Anterior cingulate cortex (tissue), 58 donors: ENCODE measurements around the gene DEUP1.

Experiments used
- DNase-seq, 58 donors: peaks; one replicate each; lab custom pipeline; 2025; lab: John Stamatoyannopoulos, UW

The DEUP1 gene

GRCh38 chr11:93474123-93474522 is 143.6 kb downstream of the DEUP1 start:
- no peak for DNase-seq

DNA sequence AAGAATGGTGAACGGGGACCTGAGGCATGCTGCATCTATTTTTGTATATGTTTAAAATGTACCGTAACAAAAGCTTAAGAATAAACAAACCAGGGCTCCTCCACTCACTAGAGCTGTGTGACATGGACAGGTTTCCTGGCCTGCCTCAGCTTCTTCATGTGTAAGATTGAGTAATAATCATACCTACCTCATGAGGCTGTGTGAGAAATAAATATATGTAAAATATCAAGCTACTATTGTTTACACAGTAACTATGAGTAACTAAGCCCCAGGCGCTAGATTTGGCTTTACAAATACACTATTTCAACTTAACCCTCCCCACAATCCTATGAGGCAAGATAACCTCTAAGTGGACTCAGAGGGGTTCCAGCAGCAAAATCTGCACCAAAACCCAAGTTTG is 146.3 kb downstream of the DEUP1 start:
- DNase-seq, result no peak

GRCh38 chr11:93477684-93478234 is 147.2 kb downstream of the DEUP1 start:
- DNase-seq, result no peak

DNA sequence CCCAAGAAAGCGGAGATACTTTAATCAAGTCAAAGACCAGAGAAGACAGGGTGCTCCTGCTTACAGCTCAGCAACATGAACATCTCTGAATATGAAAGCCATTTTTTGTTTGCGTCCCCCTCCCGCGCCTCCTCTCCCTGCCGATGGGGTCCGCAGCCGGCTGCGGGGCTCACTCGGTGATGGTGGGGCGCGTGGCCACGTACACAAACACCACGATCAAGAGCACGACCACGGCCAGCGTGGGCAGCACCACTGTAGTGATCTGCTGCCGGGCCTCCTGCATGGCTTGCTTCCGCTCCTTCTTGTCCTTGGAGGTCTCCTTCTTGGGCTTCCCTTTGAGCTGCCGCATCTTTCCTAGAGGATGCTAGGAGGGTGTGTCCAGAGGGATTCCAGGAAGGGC is 148.3 kb downstream of the DEUP1 start:
- DNase-seq, result no peak

DNA sequence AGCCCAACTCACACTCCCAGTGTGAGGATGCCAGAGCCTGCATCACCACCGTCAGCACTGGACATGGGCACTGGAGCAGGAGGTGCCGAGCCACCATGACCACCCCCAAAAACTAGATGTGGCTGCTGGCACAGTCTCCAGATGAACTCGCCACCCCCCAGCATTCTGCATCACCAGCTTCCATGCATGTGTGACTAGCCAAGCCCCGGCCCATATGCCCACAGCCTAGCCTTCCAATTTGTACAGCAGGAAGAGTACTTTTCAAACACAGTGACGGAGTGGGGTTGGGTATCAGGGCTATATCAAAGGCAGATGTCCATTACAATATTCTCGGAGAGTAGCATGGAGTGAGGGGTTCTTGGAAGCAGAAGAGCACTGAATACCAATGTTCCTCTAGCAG is 149.7 kb downstream of the DEUP1 start:
- no peak for DNase-seq

- DNase-seq, result no peak
These were observed 150.2 kb downstream of the DEUP1 start for GRCh38 chr11:93480756-93481155.

DNA sequence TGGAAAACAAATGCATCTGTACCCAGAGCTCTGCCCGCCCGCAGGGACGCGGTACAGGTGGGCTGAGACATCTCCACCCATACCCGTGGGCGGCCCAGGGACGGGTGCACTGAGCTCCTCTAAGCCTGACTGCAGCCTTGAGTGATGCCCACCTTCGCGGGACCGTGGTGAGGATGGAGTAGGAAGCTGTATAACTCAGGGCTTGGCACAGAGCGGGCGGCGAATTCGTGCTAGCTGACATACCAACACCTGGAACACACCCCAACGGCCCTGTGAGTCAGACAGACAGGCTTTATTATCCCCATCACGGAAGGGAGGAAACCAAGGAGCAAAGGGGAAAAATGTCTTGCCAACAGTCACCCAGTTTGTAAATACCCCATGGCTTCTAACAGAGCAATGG is 150.7 kb downstream of the DEUP1 start:
- no peak for DNase-seq

- no peak for DNase-seq
These were observed 151.2 kb downstream of the DEUP1 start for GRCh38 chr11:93481696-93482095.

GRCh38 chr11:93482556-93482955 is 152.0 kb downstream of the DEUP1 start:
- DNase-seq, result no peak

- no peak for DNase-seq
These were observed 154.2 kb downstream of the DEUP1 start for GRCh38 chr11:93484716-93485115.

GRCh38 chr11:93485983-93486382 is 155.4 kb downstream of the DEUP1 start:
- DNase-seq, result no peak

GRCh38 chr11:93487032-93487483 is 156.5 kb downstream of the DEUP1 start:
- no peak for DNase-seq
